ENCODE measurements around the gene SLC7A6. TPM values are rescaled to one million over a fixed set of nuclear protein-coding genes. Genes with fewer than 3 reads are reported as not detected.
A peak's percentile ranks its signal among the peaks of the same experiment; 100 is the strongest.

SLC7A6 gene
- total and polyA plus RNA-seq, 2 of the 13 experiments (the other 11 are each of a cell fraction or from before 2014, with no cell fraction given): 35.8 to 70.8 TPM

- TF ChIP-seq ZNF407 (CRISPR knock-in tag; IDR thresholded peaks at IDR 0.05; ENCODE audit: not compliant biosample characterization) (no peak), ZNF275 (CRISPR knock-in tag; IDR thresholded peaks at IDR 0.05; ENCODE audit: borderline replicate concordance) (no peak), ZNF556 (CRISPR knock-in tag; IDR thresholded peaks at IDR 0.05; ENCODE audit: borderline replicate concordance) (peak; percentile 85; the same call in 1 of the 2 replicates), ZNF253 (CRISPR knock-in tag; IDR thresholded peaks at IDR 0.05; ENCODE audit: borderline replicate concordance) (peak; percentile 83), ZNF230 (CRISPR knock-in tag; IDR thresholded peaks at IDR 0.05) (peak; percentile 15; the same call in 1 of the 2 replicates), PHF20 (CRISPR knock-in tag; IDR thresholded peaks at IDR 0.05) (no peak; the same call in 1 of the 2 replicates), CCDC6 (CRISPR knock-in tag; IDR thresholded peaks at IDR 0.05) (no peak; the same call in 1 of the 2 replicates), GABPB1 (CRISPR knock-in tag; IDR thresholded peaks at IDR 0.05) (peak; percentile 74; the same call in 1 of the 2 replicates), MAF1 (CRISPR knock-in tag; IDR thresholded peaks at IDR 0.05; ENCODE audit: borderline replicate concordance) (0 out of 2 replicates have a peak, but pooled peaks have one; percentile 12), ZNF296 (CRISPR knock-in tag; conservative IDR thresholded peaks at IDR 0.05) (peak; percentile 49; the same call in 1 of the 2 replicates), PAX8 (CRISPR knock-in tag; IDR thresholded peaks at IDR 0.05; ENCODE audit: borderline replicate concordance) (peak; percentile 82; the same call in 1 of the 2 replicates), SAP130 (CRISPR knock-in tag; IDR thresholded peaks at IDR 0.05; ENCODE audit: low read depth) (peak; percentile 45; the same call in 1 of the 2 replicates), ZNF331 (CRISPR knock-in tag; IDR thresholded peaks at IDR 0.05) (peak; percentile 68), MTA1 (CRISPR knock-in tag; IDR thresholded peaks at IDR 0.05; ENCODE audit: borderline replicate concordance) (peak; percentile 39; the same call in 1 of the 2 replicates), ZNF574 (CRISPR knock-in tag; IDR thresholded peaks at IDR 0.05) (peak; percentile 77)
Observed at GRCh38 chr16:68264128-68265077, at the start of gene SLC7A6 (continued).
